Right lobe of liver (tissue), 4 donors: Measurements from ENCODE around the gene CD1E.

Source experiments
- CTCF ChIP-seq, 4 donors: fragments of 200-600 bp in 3 of 4; fragments of 450-650 bp in 1 of 4; IDR thresholded peaks; one replicate each; pipeline versions ENCODE4 v1.5.1 to v1.8.0; 2016 to 2022; ENCODE audit warnings: antibody characterized with exemption in 4 of 4, mild to moderate bottlenecking in 2 of 4
- POLR2A ChIP-seq: fragments of 450-650 bp; IDR thresholded peaks from one replicate; pipeline ENCODE4 v1.6.1; 2017; ENCODE audit warnings: antibody characterized with exemption, mild to moderate bottlenecking
- donor health status: DM: no; HTN: no; CAD: no.
- donor health status: DM: no; HTN: no; CAD: no.
- donor health status: DM: no; HTN: yes; CAD: no.

GRCh38 chr1:158356616-158357015, 2.9 kb downstream of the CD1E start:
- no peak for TF ChIP-seq CTCF (IDR thresholded peaks at IDR 0.05)
- no peak for TF ChIP-seq POLR2A
